RPMI7951 (cell line): ENCODE results near the gene PTTG1IP. TPM values are rescaled to one million over a fixed set of nuclear protein-coding genes. Genes with fewer than 3 reads are reported as not detected.
A peak's percentile ranks its signal among the peaks of the same experiment; 100 is the strongest.

ENCODE experiments used
- DNase-seq: peaks from one replicate; pipeline ENCODE4 v3.0.0-alpha.2; 2012; ENCODE audit warnings: low read depth
- total RNA-seq: library from RNA; depleted of rRNA; stranded (reverse); fragments of >200 nt; shearing (Covaris generic); gene quantifications from 2 replicates; pipeline ENCODE4 v1.2.3, GENCODE V29; 2014

Gene PTTG1IP
- total RNA-seq, 1 experiment from 2014 or later, result 241 TPM

GRCh38 chr21:44866780-44867179, 6.7 kb downstream of the PTTG1IP start:
- DNase-seq, result peak; percentile 59

GRCh38 chr21:44865561-44866280, 7.8 kb downstream of the PTTG1IP start:
- DNase-seq, result peak; percentile 40

DNA sequence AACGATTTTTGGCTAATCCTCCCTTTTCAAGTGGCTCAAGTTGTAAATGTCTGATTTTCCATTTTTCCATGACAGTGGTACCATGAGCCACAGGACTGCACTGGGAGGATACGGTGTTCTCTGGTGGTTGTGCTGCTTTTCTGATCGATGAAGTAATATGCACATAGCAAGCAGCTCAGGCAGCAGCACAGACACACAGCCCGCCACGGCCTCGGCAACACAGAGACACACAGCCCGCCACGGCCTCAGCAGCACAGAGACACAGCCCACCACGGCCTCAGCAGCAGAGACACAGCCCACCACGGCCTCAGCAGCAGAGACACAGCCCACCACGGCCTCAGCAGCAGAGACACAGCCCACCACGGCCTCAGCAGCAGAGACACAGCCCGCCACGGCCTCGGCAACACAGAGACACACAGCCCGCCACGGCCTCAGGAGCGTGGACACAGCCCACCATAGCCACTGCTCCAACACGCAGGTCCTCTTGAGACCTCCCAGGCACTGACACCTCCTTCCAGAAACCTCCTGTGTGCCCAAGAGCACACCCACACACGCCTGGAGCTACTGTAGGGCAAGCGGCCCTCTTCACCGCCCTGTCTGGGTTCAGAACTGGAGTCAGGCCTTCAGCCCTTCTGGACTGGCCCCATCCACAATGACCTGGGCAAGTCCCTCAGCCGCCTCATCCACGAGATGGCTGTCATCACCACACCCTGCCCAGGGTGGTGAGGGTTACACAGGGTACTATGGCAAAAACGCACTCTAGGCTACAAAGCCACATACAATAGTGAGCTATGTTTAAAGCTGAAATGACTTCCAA, 10.4 kb downstream of the PTTG1IP start:
- no peak for DNase-seq

- DNase-seq, result no peak
These were observed 14.7 kb downstream of the PTTG1IP start for GRCh38 chr21:44858791-44859190.

DNA sequence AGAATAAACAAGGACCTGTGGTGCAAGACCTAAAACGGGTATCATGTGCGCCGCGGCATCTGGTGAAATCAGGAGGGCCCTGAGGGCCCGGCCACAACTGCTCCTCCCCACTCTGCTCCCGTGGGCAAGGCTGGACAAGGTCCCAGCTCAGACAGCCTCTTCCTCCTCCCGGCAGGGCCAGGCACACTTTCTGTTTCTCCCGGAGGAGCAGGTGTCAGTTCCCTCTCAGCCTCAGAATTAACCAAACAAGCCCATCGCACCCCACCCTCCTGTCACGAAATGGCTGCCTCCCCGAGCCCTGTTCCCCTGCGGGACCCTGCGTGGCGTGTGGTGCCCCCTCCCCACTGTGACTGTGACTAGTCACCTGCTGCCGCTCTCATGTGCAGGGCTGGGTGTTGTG, 15.2 kb downstream of the PTTG1IP start:
- no peak for DNase-seq

GRCh38 chr21:44857127-44857892, 16.2 kb downstream of the PTTG1IP start:
- DNase-seq, result no peak

GRCh38 chr21:44856131-44856530, 17.4 kb downstream of the PTTG1IP start:
- no peak for DNase-seq

DNA sequence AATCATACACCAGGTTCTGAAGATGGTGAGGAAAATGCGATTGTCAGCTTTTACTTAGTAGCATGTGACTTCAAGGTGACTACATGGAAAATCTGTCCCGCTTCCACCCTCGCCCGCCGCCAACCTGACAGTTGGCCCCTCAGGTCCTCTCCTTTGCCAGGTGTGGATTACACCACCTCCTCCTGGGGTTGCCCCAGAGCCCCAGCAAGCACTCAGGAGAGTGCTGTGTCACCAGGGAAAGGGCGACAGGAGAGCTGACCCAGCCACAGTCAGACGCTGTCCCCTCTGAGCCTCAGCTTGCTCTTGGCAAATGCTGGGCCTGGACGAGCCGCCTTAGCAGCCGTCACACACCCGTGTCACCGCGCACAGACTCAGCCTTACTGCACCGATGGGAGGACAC, 17.9 kb downstream of the PTTG1IP start:
- no peak for DNase-seq

DNA sequence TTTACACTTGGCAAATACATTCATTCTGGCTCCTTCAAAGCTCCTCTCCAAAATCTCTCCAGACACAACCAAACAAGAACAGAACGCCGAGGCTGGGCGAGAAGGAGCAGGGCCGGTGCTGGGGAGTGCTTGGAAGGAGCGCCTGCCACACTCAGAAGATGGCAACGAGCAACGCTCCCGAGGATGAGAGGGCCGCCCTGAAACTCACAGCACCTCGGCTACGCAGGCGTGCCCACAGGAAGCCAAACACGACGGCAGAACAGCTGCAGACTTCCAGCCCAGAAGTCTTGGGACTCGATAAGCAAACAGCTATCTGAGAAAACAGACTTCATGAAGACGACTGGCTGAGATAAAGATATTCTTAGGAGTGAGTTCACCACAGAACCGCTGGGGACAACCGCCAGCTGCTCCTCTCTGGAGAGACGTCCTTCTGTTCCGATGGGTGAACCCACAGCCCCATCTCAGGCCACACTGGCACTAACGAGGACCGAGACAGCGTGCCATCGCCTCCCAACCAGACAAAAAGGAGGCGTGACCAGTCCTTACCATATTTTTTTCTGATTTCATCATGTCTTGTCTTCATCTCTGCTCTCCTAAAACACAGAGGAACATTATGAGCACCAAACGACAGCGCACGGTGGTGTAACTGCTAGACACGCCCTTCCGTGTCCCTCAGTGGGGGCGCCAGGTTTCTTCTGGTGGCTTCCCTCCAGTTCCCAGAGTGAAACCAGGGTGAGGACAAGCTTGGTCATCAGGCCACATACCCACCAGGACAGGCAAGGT, 18.6 kb downstream of the PTTG1IP start:
- no peak for DNase-seq

- DNase-seq, result no peak
These were observed 19.2 kb downstream of the PTTG1IP start for GRCh38 chr21:44854391-44854663.

DNA sequence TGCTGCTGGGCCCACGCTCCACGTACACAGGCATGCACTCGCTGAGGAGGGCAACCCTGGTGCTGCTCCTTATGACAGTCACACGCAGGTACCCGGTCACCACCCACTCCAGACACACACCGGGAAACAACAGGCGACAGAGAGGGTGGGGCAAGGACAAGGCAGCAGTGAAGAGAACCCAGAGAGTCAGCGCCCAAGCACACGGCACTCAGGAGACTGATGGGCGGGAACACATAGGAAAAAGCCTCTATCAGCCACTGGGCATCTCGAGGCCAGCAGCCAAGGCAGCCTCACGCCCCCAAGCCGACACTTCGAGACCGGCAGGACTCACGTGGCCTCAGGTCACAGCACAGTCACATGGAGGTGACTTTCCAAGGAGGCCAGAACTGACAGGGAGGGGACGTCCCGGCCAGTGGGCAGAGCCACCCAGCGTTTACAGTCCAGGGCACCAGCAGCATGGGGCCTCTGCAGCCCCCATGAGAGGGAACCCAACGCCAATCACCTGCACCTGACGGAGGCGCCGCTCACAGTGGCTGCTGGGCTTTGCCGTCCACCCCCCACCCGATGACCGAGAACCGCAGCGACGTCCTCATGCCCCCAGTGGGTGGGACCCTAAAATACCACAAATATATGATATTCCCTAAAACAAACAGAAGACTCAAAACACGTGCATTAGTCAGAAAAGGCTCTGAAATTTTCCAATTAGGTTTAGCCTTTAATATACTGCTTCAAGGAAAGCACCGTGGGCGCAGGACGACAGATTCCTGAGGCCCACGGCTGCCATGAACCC, 19.7 kb downstream of the PTTG1IP start:
- no peak for DNase-seq

- DNase-seq, result no peak
These were observed 22.4 kb downstream of the PTTG1IP start for GRCh38 chr21:44850905-44851657.

DNA sequence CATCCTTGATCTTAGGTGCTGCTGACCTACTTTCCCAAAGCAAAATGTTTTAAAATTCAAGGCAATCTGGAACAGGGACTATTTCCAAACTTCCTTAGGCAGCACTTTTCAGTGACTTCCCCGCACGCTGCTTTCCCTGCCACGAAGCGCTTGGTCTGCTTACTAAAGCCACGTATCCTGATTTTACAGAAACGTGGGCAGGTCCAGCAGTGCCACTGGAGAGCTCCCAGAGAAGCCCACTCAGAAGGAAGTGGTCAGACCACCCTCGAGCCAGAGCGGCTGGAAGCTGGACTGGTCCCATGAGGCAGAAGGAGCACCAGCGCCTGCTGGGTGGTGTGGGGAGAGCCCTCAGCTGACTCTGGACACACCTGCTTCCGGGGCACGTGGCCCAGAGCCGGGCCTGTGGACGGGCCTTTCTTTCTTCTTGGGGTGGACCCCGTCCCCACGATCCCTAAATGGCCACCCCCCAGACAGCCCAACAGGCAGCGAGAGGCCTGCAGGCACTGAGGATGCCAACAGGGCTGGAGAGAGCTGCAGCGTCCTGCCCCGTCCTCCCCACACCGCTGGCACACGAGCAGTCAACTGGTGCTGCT, 23.2 kb downstream of the PTTG1IP start:
- DNase-seq, result no peak

DNA sequence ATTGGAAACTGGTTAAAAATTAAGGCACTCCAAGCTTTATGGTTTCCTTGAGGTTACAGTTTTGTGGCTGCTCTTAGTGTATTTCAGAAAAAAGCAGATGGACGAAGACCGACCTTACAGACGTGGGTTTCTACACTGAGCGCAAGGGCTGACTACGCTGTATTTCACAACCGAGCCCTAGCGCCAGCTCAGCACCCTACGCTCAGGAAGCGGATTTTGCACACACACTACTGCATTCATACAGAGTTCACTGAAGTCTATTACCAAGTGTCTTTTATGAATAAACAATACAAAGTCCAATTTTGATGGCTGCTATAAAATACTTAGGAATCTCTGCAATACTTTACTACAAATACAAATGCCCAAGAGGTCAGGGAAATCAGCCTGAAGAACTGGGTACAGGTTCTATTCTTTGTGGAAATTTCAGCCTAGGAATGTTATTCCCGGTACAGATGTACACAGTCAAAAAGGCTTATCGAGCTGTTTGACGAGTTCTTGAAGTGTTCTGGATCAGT, 23.8 kb downstream of the PTTG1IP start:
- DNase-seq, result no peak

DNA sequence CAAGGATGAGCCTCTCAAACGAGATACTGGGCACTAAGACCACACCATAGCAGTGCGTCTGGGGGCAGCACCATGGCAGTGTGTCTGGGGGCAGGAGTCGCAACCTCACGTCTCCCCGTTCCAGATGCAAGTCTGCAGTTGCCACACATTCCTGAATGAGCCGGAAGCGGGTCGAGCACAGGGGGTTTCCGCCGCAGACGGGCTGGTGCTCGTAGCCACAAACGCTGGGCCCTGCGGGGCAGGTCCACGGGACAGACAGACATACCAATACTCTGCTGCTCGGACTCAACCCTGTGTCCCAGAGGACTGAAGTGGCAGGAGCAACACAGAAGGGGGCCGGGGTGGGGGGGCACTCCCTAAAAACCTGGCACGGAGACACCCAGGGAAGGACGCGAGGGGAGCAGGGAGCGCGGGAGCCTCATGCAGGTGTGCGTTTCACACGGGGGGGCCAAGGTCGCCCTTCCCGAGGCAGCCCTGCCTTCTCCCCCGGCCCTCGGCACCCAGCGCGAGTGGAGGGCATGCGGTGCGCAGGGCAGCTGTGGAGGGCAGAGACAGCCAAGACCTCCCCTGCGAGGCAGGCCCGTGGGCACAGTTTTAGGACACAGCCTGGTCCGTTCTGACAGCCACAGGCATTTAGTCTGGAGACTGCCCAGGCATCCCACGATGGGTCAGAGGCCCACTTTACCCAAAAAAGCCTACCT, 24.5 kb downstream of the PTTG1IP start:
- DNase-seq, result no peak

GRCh38 chr21:44847261-44848056, 26.0 kb downstream of the PTTG1IP start:
- DNase-seq, result no peak

DNA sequence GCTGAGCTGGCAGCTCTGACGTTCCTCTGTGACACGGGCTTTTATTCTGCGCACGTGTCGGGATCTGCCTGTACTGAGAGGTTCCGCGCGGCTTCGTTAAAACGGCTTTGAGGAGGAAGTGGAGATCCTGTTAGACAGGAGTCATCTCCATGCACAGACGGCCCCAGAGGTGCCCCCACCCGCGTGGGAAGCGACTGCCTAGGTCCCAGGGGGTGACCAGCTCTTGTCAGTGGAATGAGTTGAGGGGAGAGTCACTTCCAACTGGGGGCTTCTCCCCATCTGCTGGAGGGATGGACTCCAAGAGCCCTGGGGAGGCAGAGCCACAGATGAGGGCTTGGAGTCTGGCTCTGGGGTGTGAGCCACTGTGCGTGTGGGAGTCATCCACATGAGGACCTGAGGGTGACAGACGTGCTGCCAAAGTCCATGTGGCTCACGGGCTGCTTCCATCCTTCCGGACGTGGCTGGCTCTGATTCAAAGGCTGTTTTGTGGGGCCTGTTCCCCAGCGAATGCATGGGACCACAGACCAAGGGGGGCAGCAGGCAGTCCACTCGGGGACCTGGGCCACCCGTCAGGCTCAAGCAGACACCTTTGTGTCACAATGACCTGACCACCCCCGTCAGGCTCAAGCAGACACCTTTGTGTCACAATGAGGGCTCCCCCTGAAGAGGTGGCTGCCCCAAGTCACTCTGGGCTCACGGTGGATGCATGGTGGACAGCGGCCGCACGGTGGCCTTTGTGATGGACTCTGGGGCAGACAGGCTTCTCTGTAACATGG, 26.8 kb downstream of the PTTG1IP start:
- DNase-seq, result peak; percentile 54

DNA sequence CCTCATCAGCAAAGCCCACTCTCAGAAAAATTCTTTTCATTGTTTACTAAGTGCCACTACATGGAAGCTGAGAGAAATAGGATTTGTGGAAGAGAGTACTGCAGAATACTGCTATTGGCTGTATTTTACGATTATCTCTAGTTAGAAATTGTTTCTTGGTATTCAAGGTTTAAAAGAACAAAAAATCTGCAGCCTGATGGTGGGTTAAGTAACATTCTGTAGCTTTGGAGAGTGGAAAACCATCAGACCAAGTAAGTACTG, 27.3 kb downstream of the PTTG1IP start:
- DNase-seq, result no peak
